GM19193 (cell line): ENCODE measurements around the gene GRWD1.
A peak's percentile ranks its signal among the peaks of the same experiment; 100 is the strongest.

Experiments
- POLR2A ChIP-seq: IDR thresholded peaks from 4 replicates; pipeline ENCODE4 v1.6.1; 2011; ENCODE audit not compliant: insufficient read depth, insufficient read length; ENCODE audit errors: extremely low read depth

GRWD1 gene

GRCh38 chr19:48445606-48446481, at the start of gene GRWD1:
TSS of gene GRWD1 (plus strand) at chr19:48445983. CDS start at chr19:48446006, 23 bp downstream.
- TF ChIP-seq POLR2A = peak; percentile 82

DNA sequence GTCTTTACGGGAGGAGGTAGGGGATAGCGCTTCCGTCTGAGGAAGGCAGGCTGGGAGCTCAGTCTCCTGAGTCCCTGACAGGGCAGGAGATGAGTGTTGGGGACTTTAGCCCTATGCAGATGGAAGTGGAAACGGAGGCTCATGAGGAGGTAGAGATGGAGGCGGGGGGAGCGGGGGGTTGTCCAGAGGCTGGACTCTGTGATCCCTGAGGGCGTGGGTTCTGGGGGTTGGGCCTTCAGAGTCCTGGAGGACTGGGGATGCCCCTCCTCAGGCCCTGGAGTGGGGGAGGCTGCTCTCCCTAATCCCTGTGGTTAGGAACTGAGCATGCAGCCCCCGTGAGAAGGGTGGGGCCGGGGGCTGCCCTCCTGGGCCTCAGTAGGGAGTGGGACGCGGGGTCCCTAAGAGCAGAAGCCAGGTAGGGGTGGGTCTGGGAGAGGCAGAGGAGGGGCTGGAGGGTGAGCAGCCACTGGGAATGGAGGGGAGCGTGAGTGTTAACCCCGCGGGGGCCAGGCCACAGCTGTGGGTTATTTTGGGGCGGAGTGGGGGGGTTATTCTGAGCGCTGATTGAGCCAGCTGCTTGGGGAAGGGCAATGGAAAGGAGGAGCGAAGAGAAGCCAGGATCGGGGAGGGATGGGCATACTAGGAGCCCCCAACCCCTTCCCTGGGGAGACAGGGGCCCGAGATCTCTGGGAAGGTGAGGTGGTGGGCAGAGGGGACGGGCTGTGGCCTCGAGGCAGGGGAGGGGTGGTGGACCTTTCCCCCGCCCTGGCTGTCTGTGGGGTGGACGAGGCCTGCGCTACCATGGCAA, 49.6 kb upstream of the GRWD1 start:
- TF ChIP-seq POLR2A = no peak

DNA sequence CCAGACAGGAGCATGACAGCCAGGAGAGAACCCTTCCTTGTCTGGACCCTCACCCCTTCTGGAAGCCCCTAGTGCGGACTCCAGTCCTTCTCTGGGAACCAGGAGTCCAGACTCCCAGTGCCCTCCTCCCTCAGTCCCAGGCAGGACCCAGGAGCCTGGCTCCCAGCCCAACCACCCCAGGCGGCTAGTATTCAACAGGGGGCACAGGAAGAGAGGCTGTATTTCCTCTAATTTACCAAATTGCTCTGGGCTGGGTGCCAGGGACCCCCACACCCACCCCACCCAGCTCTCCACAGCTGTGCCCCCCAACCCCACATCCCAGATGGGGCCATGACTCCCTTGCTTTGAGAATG, 49.0 kb upstream of the GRWD1 start:
- no peak for TF ChIP-seq POLR2A

GRCh38 chr19:48397263-48398101, 48.3 kb upstream of the GRWD1 start:
- no peak for TF ChIP-seq POLR2A

- no peak for TF ChIP-seq POLR2A
These were observed 47.7 kb upstream of the GRWD1 start for GRCh38 chr19:48398102-48398374.

GRCh38 chr19:48398375-48399235, 47.2 kb upstream of the GRWD1 start:
- peak; percentile 59 for TF ChIP-seq POLR2A

GRCh38 chr19:48400018-48400742, 45.6 kb upstream of the GRWD1 start:
- TF ChIP-seq POLR2A = no peak

DNA sequence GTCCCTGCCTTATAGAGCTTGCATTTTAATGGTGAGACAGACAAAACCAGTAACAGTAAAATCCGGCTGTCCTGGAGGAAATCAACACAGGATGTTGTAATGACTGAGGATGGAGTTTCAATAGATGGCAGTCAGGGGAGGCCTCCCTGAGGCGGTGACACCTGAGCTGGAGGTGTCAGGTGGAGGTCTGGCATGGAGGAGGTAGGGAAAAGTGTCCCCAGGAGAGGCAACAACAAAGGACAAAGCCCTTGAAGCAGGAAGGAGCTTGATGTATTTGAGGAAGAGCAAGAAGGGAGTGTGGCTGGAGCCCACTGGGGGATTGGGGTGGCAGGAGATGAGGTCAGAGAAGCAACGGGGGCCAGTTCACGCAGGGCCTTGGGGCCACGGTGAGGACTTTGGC, 44.5 kb upstream of the GRWD1 start:
- no peak for TF ChIP-seq POLR2A

DNA sequence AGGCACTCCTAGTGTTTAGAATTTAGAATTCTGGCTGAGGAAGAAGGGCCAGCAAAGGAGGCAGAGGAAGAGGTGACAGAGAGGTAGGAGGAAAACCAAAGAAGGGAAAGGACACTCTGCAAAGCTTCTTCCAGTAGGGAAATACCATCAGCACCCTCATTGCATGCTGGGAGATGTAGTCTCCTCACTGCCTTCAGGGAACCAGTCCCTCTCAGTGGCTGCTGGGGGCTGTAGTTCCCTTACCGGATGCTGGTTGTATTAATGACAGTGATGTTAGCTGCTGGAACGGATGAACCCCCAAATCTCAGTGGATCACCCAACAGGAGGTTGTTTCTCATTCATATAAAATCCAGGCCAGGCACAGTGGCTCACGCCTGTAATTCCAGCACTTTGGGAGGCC, 42.2 kb upstream of the GRWD1 start:
- no peak for TF ChIP-seq POLR2A

DNA sequence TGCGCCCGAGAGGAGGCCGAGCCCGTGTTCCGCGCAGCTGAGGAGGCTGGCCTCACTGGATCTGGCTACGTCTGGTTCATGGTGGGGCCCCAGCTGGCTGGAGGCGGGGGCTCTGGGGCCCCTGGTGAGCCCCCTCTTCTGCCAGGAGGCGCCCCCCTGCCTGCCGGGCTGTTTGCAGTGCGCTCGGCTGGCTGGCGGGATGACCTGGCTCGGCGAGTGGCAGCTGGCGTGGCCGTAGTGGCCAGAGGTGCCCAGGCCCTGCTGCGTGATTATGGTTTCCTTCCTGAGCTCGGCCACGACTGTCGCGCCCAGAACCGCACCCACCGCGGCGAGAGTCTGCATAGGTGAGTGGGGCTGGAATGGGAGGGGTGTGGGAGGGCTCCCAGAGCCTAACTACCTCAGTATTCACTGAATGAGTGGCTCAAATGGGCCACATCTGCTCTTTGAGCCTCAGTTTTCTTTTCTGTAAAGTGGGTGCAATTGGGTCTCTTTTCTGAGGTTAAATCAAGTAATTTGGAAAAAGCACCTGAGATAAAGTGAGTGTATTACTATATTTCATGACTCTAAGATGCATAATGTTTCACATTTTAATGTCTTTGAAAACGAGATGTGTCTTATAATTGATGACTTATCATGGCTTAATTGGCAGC, 40.6 kb upstream of the GRWD1 start:
- no peak for TF ChIP-seq POLR2A

DNA sequence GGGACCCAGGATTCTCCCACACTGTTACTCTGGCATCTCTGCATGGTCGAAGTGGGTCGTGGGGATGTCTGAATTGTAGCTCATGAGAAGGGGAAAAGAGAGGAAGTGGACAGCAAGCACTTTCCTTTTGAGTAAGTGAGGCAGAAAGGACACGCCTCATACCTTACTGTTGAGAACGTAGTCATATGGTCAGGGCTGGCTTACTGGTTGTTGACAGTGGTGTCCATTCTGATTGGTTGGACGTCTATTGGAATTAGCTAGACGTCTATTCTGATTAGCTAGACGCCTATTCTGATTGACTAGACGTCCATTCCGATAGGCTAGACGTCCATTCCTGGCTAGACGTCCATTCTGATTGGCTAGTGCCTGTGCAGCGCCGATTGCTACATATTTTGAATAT, 39.9 kb upstream of the GRWD1 start:
- no peak for TF ChIP-seq POLR2A

GRCh38 chr19:48413879-48414587, 31.8 kb upstream of the GRWD1 start:
- TF ChIP-seq POLR2A = no peak

- no peak for TF ChIP-seq POLR2A
These were observed 30.4 kb upstream of the GRWD1 start for GRCh38 chr19:48415395-48415794.
